Measurements from ENCODE around the gene CCNT1. TPM values are rescaled to one million over a fixed set of nuclear protein-coding genes. Genes with fewer than 3 reads are reported as not detected.
"Not testable (repeated sequence)": the region's sequence is repeated elsewhere in the genome, so short reads cannot be mapped to it uniquely, and the experiment has no call there.

Gene CCNT1
- total RNA-seq, 2 donors from 2014 or later, result 72.9 to 88.2 TPM

GRCh38 chr12:48681399-48681709 is 35.2 kb downstream of the CCNT1 start:
- no peaks in the 10 kb centered on the region for H3K9me3 Mint-ChIP-seq
- H3K36me3 Mint-ChIP-seq, result peaks cover 20 to 47% of the 10 kb centered on the region in 2 donors

GRCh38 chr12:48680861-48681260 is 35.6 kb downstream of the CCNT1 start:
- ATAC-seq (no peak), DNase-seq (ENCODE audit: low spot score in 2 of 2) (no peak)
- Mint-ChIP-seq H3K27ac (peak overlapping the region; percentile 90 to 92), H3K9me3 (no peaks in the 10 kb centered on the region), H3K36me3 (peaks cover 20 to 47% of the 10 kb centered on the region in 2 donors)

More at GRCh38 chr12:48681399-48681709, 35.2 kb downstream of the CCNT1 start:
- H3K27ac Mint-ChIP-seq, result peak overlapping the region; percentile 90 to 92
- no peak for DNase-seq (ENCODE audit: low spot score in 2 of 2)
- ATAC-seq, result no peak

- peak overlapping the region; percentile 17 to 73 for H3K27ac Mint-ChIP-seq
- no peaks in the 10 kb centered on the region for H3K9me3 Mint-ChIP-seq
- DNase-seq (ENCODE audit: low spot score in 2 of 2), result no peak
- ATAC-seq, result no peak
- H3K36me3 Mint-ChIP-seq, result peaks cover 20 to 47% of the 10 kb centered on the region in 2 donors
Measured at GRCh38 chr12:48678551-48679185, 37.8 kb downstream of the CCNT1 start.

- DNase-seq (ENCODE audit: low spot score in 2 of 2), result no peak
- H3K9me3 Mint-ChIP-seq, result no peaks in the 10 kb centered on the region
- peaks cover 0 to 12% of the 10 kb centered on the region in 2 donors for H3K36me3 Mint-ChIP-seq
- ATAC-seq, result no peak
- peak overlapping the region in 1 of 2 donors; percentile 41 for H3K27ac Mint-ChIP-seq
Measured at GRCh38 chr12:48671231-48671856, 45.2 kb downstream of the CCNT1 start.

- Mint-ChIP-seq H3K9me3 (no peaks in the 10 kb centered on the region), H3K27ac (no peak overlapping the region), H3K36me3 (peaks cover 0 to 12% of the 10 kb centered on the region in 2 donors)
- ATAC-seq (no peak), DNase-seq (ENCODE audit: low spot score in 2 of 2) (no peak)
Measured at GRCh38 chr12:48668996-48669395, 47.5 kb downstream of the CCNT1 start.

GRCh38 chr12:48659863-48660262 is 56.6 kb downstream of the CCNT1 start:
- Mint-ChIP-seq H3K27ac (no peak overlapping the region), H3K36me3 (peaks cover 6 to 19% of the 10 kb centered on the region in 2 donors), H3K9me3 (no peaks in the 10 kb centered on the region)
- DNase-seq (ENCODE audit: low spot score in 2 of 2) (no peak), ATAC-seq (no peak)

- DNase-seq (ENCODE audit: low spot score in 2 of 2), result no peak
- Mint-ChIP-seq H3K27ac (peak overlapping the region in 1 of 2 donors; percentile 88), H3K9me3 (no peaks in the 10 kb centered on the region), H3K36me3 (peaks cover 15 to 35% of the 10 kb centered on the region in 2 donors)
- ATAC-seq, result peak in 1 of 2 donors; percentile 12
Measured at GRCh38 chr12:48651681-48652080, 64.8 kb downstream of the CCNT1 start.

- DNase-seq (ENCODE audit: low spot score in 2 of 2); H3K27ac Mint-ChIP-seq; H3K9me3 Mint-ChIP-seq: not testable (repeated sequence)
- H3K36me3 Mint-ChIP-seq, result peaks cover 10 to 51% of the 10 kb centered on the region in 2 donors
- peak; percentile 70 to 91 for ATAC-seq
Measured at GRCh38 chr12:48645354-48645753, 71.2 kb downstream of the CCNT1 start.

GRCh38 chr12:48643011-48643410 is 73.5 kb downstream of the CCNT1 start:
- peaks cover 0 to 5% of the 10 kb centered on the region in 2 donors for H3K9me3 Mint-ChIP-seq
- H3K27ac Mint-ChIP-seq, result no peak overlapping the region
- peaks cover 10 to 53% of the 10 kb centered on the region in 2 donors for H3K36me3 Mint-ChIP-seq
- ATAC-seq (no peak), DNase-seq (ENCODE audit: low spot score in 2 of 2) (no peak)

- not testable (repeated sequence) for H3K9me3 Mint-ChIP-seq; ATAC-seq; DNase-seq (ENCODE audit: low spot score in 2 of 2); H3K27ac Mint-ChIP-seq
- H3K36me3 Mint-ChIP-seq, result peaks cover 8 to 48% of the 10 kb centered on the region in 2 donors
Measured at GRCh38 chr12:48641752-48642555, 74.6 kb downstream of the CCNT1 start.

- Mint-ChIP-seq H3K36me3 (peaks cover 5 to 43% of the 10 kb centered on the region in 2 donors), H3K27ac (no peak overlapping the region), H3K9me3 (peaks cover 0 to 5% of the 10 kb centered on the region in 2 donors)
- ATAC-seq (no peak), DNase-seq (ENCODE audit: low spot score in 2 of 2) (no peak)
Measured at GRCh38 chr12:48640854-48641253, 75.7 kb downstream of the CCNT1 start.

GRCh38 chr12:48640428-48640827 is 76.1 kb downstream of the CCNT1 start:
- H3K36me3 Mint-ChIP-seq, result peaks cover 5 to 43% of the 10 kb centered on the region in 2 donors
- H3K27ac Mint-ChIP-seq, result no peak overlapping the region
- no peak for DNase-seq (ENCODE audit: low spot score in 2 of 2)
- ATAC-seq, result no peak
- peaks cover 0 to 5% of the 10 kb centered on the region in 2 donors for H3K9me3 Mint-ChIP-seq

Other genes starting within 250 kb of the CCNT1 start
- gene ANP32D, start 244.1 kb downstream of the CCNT1 start, total RNA-seq, result not detected
- gene C12orf54, start 234.2 kb downstream of the CCNT1 start, total RNA-seq, result not detected
- gene OR8S1, start 191.1 kb downstream of the CCNT1 start, total RNA-seq, result not detected
- not detected for gene LALBA, start 146.7 kb downstream of the CCNT1 start, total RNA-seq
- gene KANSL2, start 34.5 kb downstream of the CCNT1 start, total RNA-seq, result 10 to 100 TPM; 45.9 to 58.5 TPM
- under 1 TPM; 0.23 to 0.41 TPM for gene ADCY6, start 72.4 kb upstream of the CCNT1 start, total RNA-seq
- 10 to 100 TPM; 11.0 to 15.3 TPM for gene CACNB3, start 101.8 kb upstream of the CCNT1 start, total RNA-seq
- gene DDX23, start 135.5 kb upstream of the CCNT1 start, total RNA-seq, result 100 to 1,000 TPM in 1 of 2 donors, 10 to 100 TPM in 1; 90.7 to 121 TPM
- gene RND1, start 149.2 kb upstream of the CCNT1 start, total RNA-seq, result 10 to 100 TPM in 1 of 2 donors, 1 to 10 TPM in 1; 4.3 to 10.4 TPM
- 10 to 100 TPM; 31.6 to 68.6 TPM for gene FKBP11, start 208.8 kb upstream of the CCNT1 start, total RNA-seq
- 100 to 1,000 TPM in 1 of 2 donors, 10 to 100 TPM in 1; 49.7 to 132 TPM for gene ARF3, start 240.8 kb upstream of the CCNT1 start, total RNA-seq